A549 (cell line): ENCODE results near the gene SYMPK.

Source experiments
- CTCF ChIP-seq: fragments of >200 bp; sonication (Bioruptor Twin); formaldehyde crosslinking; IDR thresholded peaks from 3 replicates; pipeline ENCODE4 v1.5.1; 2016
- EP300 ChIP-seq, 2 experiments: fragments of >200 bp; sonication (Bioruptor Twin); formaldehyde crosslinking; IDR thresholded peaks; 2 replicates in 1 of 2; 3 replicates in 1 of 2; pipeline ENCODE4 v1.6.1; 2016 to 2017
- NPAS2 ChIP-seq: fragments of 250-450 bp; sonication (Bioruptor Pico); IDR thresholded peaks from 2 replicates; pipeline ENCODE4 v1.8.0; 2022; ENCODE audit warnings: mild to moderate bottlenecking, moderate library complexity, borderline replicate concordance
- RAD21 ChIP-seq, 2 experiments: fragments of >200 bp in 1 of 2; sonication (Bioruptor Twin) in 1 of 2; formaldehyde crosslinking in 1 of 2; IDR thresholded peaks in 1 of 2; conservative IDR thresholded peaks in 1 of 2; 2 replicates in 1 of 2; 3 replicates in 1 of 2; pipeline ENCODE4 v1.6.1; 2012 to 2018; ENCODE audit warnings: inconsistent platforms in 1 of 2
- SREBF2 ChIP-seq: fragments of 450-650 bp; IDR thresholded peaks from 2 replicates; pipeline ENCODE4 v1.6.1; 2014; ENCODE audit warnings: mild to moderate bottlenecking, moderate library complexity

GRCh38 chr19:45817725-45818301 is 45.1 kb downstream of the SYMPK start:
- no peak for TF ChIP-seq NPAS2 (CRISPR knock-in tag)
- no peak for TF ChIP-seq EP300 (IDR thresholded peaks at IDR 0.05)
- no peak for TF ChIP-seq CTCF
- TF ChIP-seq RAD21 (conservative IDR thresholded peaks at IDR 0.05 in 1 of 2, IDR thresholded peaks at IDR 0.05 in 1 of 2) = no peak
- TF ChIP-seq SREBF2 = no peak
